CD14-positive monocyte (primary cell): ENCODE results near the gene CAB39L. TPM values are rescaled to one million over a fixed set of nuclear protein-coding genes. Genes with fewer than 3 reads are reported as not detected.

ENCODE experiments used
- DNase-seq, 3 donors: peaks; one replicate each; pipeline ENCODE4 v3.0.0-alpha.2; 2011 to 2022
- H2AFZ ChIP-seq: 2 replicates; pipeline ENCODE4 v1.6.0; 2012; ENCODE audit warnings: mild to moderate bottlenecking, low read depth, low read length, inconsistent platforms; ENCODE audit not compliant: insufficient read depth, poor library complexity, severe bottlenecking
- H3K27ac ChIP-seq, 2 donors: 1 replicate in 1 of 2; 2 replicates in 1 of 2; pipeline ENCODE4 v1.5.1; 2012 to 2013; ENCODE audit warnings: low read length in 2 of 2, control low read depth in 1 of 2, inconsistent platforms in 1 of 2, low read depth in 1 of 2, mild to moderate bottlenecking in 1 of 2
- H3K27me3 ChIP-seq, 2 donors: one replicate each; pipeline versions ENCODE4 v1.6.0 to v1.6.1; 2011 to 2013; ENCODE audit warnings: low read length in 2 of 2; ENCODE audit not compliant: control insufficient read depth in 2 of 2, insufficient read depth in 2 of 2
- H3K36me3 ChIP-seq, 2 donors: replicated peaks in 1 of 2; 1 replicate in 1 of 2; 2 replicates in 1 of 2; pipeline versions ENCODE4 v1.5.1 to v1.6.1; 2012 to 2013; ENCODE audit warnings: low read length in 2 of 2, control low read depth in 1 of 2, inconsistent platforms in 1 of 2, mild to moderate bottlenecking in 1 of 2; ENCODE audit not compliant: insufficient read depth in 2 of 2, control insufficient read depth in 1 of 2
- H3K4me1 ChIP-seq, 2 donors: 1 replicate in 1 of 2; 2 replicates in 1 of 2; pipeline versions ENCODE4 v1.5.1 to v1.6.1; 2012 to 2013; ENCODE audit warnings: low read length in 2 of 2, control low read depth in 1 of 2, inconsistent platforms in 1 of 2, mild to moderate bottlenecking in 1 of 2, moderate library complexity in 1 of 2; ENCODE audit not compliant: insufficient read depth in 2 of 2, control insufficient read depth in 1 of 2
- H3K4me2 ChIP-seq: replicated peaks from 2 replicates; pipeline ENCODE3; 2012; ENCODE audit warnings: low read length, moderate library complexity, mild to moderate bottlenecking; ENCODE audit not compliant: poor library complexity, severe bottlenecking; ENCODE audit errors: extremely low read depth
- H3K4me3 ChIP-seq, 3 experiments: fragments of 200-600 bp in 1 of 3; sonication (generic) in 1 of 3; replicated peaks in 1 of 3; 1 replicate in 2 of 3; 2 replicates in 1 of 3; pipeline ENCODE4 v1.5.1; 2011 to 2013; ENCODE audit warnings: low read length in 3 of 3, mild to moderate bottlenecking in 3 of 3, control low read depth in 2 of 3, low read depth in 2 of 3, inconsistent platforms in 1 of 3, moderate library complexity in 1 of 3
- H3K79me2 ChIP-seq: 2 replicates; pipeline ENCODE4 v1.6.0; 2012; ENCODE audit warnings: mild to moderate bottlenecking, control low read depth, inconsistent platforms, low read length, moderate library complexity; ENCODE audit not compliant: insufficient read depth
- H3K9ac ChIP-seq: 2 replicates; pipeline ENCODE4 v1.6.0; 2017; ENCODE audit warnings: low read length, mild to moderate bottlenecking; ENCODE audit not compliant: insufficient read depth, poor library complexity, severe bottlenecking
- H3K9me3 ChIP-seq, 2 donors: replicated peaks in 1 of 2; 1 replicate in 1 of 2; 2 replicates in 1 of 2; pipeline versions ENCODE4 v1.5.1 to v1.6.1; 2012 to 2013; ENCODE audit warnings: low read length in 2 of 2, control low read depth in 1 of 2; ENCODE audit not compliant: control insufficient read depth in 1 of 2, insufficient read depth in 1 of 2
- H4K20me1 ChIP-seq: 2 replicates; pipeline ENCODE4 v1.6.0; 2012; ENCODE audit warnings: mild to moderate bottlenecking, low read length, control low read depth, moderate library complexity; ENCODE audit not compliant: insufficient read depth
- H3K27ac Mint-ChIP-seq, 7 donors: one replicate each; pipeline ENCODE4 v1.8.0; 2020; ENCODE audit warnings: mild to moderate bottlenecking in 7 of 7, mixed read lengths in 7 of 7, moderate library complexity in 6 of 7, inconsistent platforms in 2 of 7
- H3K27me3 Mint-ChIP-seq, 3 donors: one replicate each; pipeline ENCODE4 v1.8.0; 2021 to 2022; ENCODE audit warnings: low read depth in 3 of 3, mild to moderate bottlenecking in 3 of 3, mixed read lengths in 3 of 3, moderate library complexity in 3 of 3, inconsistent platforms in 1 of 3
- H3K36me3 Mint-ChIP-seq, 2 donors: one replicate each; pipeline ENCODE4 v1.8.0; 2020; ENCODE audit warnings: mixed read lengths in 2 of 2, inconsistent platforms in 1 of 2, mild to moderate bottlenecking in 1 of 2
- H3K4me1 Mint-ChIP-seq: one replicate; pipeline ENCODE4 v1.8.0; 2020; ENCODE audit warnings: mild to moderate bottlenecking, mixed read lengths
- H3K4me3 Mint-ChIP-seq, 2 donors: one replicate each; pipeline ENCODE4 v1.8.0; 2020; ENCODE audit warnings: mild to moderate bottlenecking in 2 of 2, mixed read lengths in 2 of 2, moderate library complexity in 1 of 2
- H3K9me3 Mint-ChIP-seq, 7 donors: one replicate each; pipeline ENCODE4 v1.8.0; 2020 to 2022; ENCODE audit warnings: mixed read lengths in 7 of 7, mild to moderate bottlenecking in 6 of 7, moderate library complexity in 6 of 7, inconsistent platforms in 2 of 7
- CTCF ChIP-seq: fragments of 200-600 bp; IDR thresholded peaks from one replicate; pipeline ENCODE4 v1.8.0; 2022; ENCODE audit warnings: antibody characterized with exemption, mild to moderate bottlenecking
- WGBS: methylation state at CpG from one replicate; pipeline ENCODE4 v1.1.5; 2013; ENCODE audit warnings: missing lambda C conversion rate; ENCODE audit not compliant: insufficient coverage; 5-methylcytosine and 5-hydroxymethylcytosine counted together
- intact Hi-C, 2 donors: fragments of 100-400 bp; cut with micrococcal nuclease; formaldehyde crosslinking; loops; one replicate each; pipeline versions ENCODE4 v1.15.0 to v1.15.1; 2023
- polyA plus RNA-seq, 3 donors: library from polyadenylated mRNA; depleted of rRNA in 1 of 3; unstranded in 2 of 3; stranded (reverse) in 1 of 3; fragments of 300-500 nt in 2 of 3; fragments of >200 nt in 1 of 3; fragmentation: Illumina TruSeq in 2 of 3; gene quantifications; 1 replicate in 2 of 3; 2 replicates in 1 of 3; pipeline ENCODE4 v1.2.3, GENCODE V29; 2012 to 2021

The CAB39L gene
- polyA plus RNA-seq, 3 donors = 1.9 to 5.1 (median 2.7) TPM

GRCh38 chr13:49305792-49306425 lies 138.0 kb downstream of the CAB39L start:
- H3K4me2 ChIP-seq = no peak overlapping the region
- H3K27me3 ChIP-seq = no peaks in the 10 kb centered on the region
- no peaks in the 10 kb centered on the region for H3K36me3 ChIP-seq
- no peak overlapping the region for H3K9ac ChIP-seq
- no peaks in the 10 kb centered on the region for H4K20me1 ChIP-seq
- no peaks in the 10 kb centered on the region for H3K79me2 ChIP-seq
- H3K4me1 ChIP-seq = peaks cover 0 to 4% of the 10 kb centered on the region in 2 donors
- no peak for DNase-seq
- no peak overlapping the region for H3K4me3 Mint-ChIP-seq
- H3K4me3 ChIP-seq = no peak overlapping the region
- H2AFZ ChIP-seq = no peak overlapping the region
- peaks cover 0 to 10% of the 10 kb centered on the region in 2 donors for H3K36me3 Mint-ChIP-seq
- H3K27ac ChIP-seq = no peak overlapping the region
- H3K9me3 ChIP-seq = no peaks in the 10 kb centered on the region
- no peak overlapping the region for H3K27ac Mint-ChIP-seq
- H3K9me3 Mint-ChIP-seq = no peaks in the 10 kb centered on the region
- WGBS = 86% methylated on average over 10 of the region's 15 CpGs
- H3K27me3 Mint-ChIP-seq = peaks cover 0 to 5% (median 2%) of the 10 kb centered on the region in 3 donors
- H3K4me1 Mint-ChIP-seq = peaks cover 9% of the 10 kb centered on the region
- intact Hi-C loops = loop anchor here in 1 of 2 donors (10.0 kb wide), 1 partner anchor 129 kb away; no protein-coding TSS in a partner anchor
- no peak for TF ChIP-seq CTCF

GRCh38 chr13:49304763-49305700 lies 138.8 kb downstream of the CAB39L start:
- intact Hi-C loops = loop anchor here (5.0 to 10.0 kb wide), 2 partner anchors 130 to 302 kb away; no protein-coding TSS in a partner anchor
- Histone ChIP-seq H3K4me1 (peaks cover 0 to 4% of the 10 kb centered on the region in 2 donors), H3K27me3 (no peaks in the 10 kb centered on the region), H3K36me3 (no peaks in the 10 kb centered on the region), H3K9me3 (no peaks in the 10 kb centered on the region), H3K4me2 (no peak overlapping the region), H4K20me1 (no peaks in the 10 kb centered on the region), H2AFZ (no peak overlapping the region), H3K4me3 (no peak overlapping the region), H3K79me2 (no peaks in the 10 kb centered on the region), H3K27ac (no peak overlapping the region), H3K9ac (no peak overlapping the region)
- Mint-ChIP-seq H3K4me3 (no peak overlapping the region), H3K36me3 (peaks cover 0 to 3% of the 10 kb centered on the region in 2 donors), H3K9me3 (no peaks in the 10 kb centered on the region), H3K4me1 (peaks cover 9% of the 10 kb centered on the region), H3K27ac (peak overlapping the region in 1 of 7 donors; percentile 31), H3K27me3 (peaks cover 0 to 6% (median 2%) of the 10 kb centered on the region in 3 donors)
- no peak for DNase-seq
- WGBS = 95% methylated on average over 20 of the region's 25 CpGs
- TF ChIP-seq CTCF = no peak
